OCI-LY3 (cell line): Measurements from ENCODE around the gene IKBKG.
"Not testable (repeated sequence)": the region's sequence is repeated elsewhere in the genome, so short reads cannot be mapped to it uniquely, and the experiment has no call there.

Experiments used
- H2AFZ ChIP-seq: fragments of 200-600, 300-600 bp; shearing (Covaris generic); 2 replicates; pipeline ENCODE4 v1.6.0; 2014; ENCODE audit warnings: antibody characterized with exemption, low read depth, low read length
- H3K27ac ChIP-seq: fragments of 200-600, 300-600 bp; sonication (generic); 2 replicates; pipeline ENCODE4 v1.5.1; 2014; ENCODE audit warnings: mild to moderate bottlenecking, low read length, moderate library complexity, mixed read lengths
- H3K27me3 ChIP-seq: fragments of 200-600, 300-600 bp; sonication (generic); 2 replicates; pipeline ENCODE4 v1.6.1; 2014; ENCODE audit warnings: low read depth, low read length, mixed read lengths
- H3K36me3 ChIP-seq: fragments of 200-600, 300-600 bp; sonication (generic); replicated peaks from 2 replicates; pipeline ENCODE3; 2014; ENCODE audit warnings: low read depth, low read length, mixed read lengths
- H3K4me1 ChIP-seq: fragments of 300-600, 200-600 bp; sonication (generic); 2 replicates; pipeline ENCODE4 v1.6.1; 2014; ENCODE audit warnings: low read length, mixed read lengths
- H3K4me2 ChIP-seq: fragments of 200-600, 300-600 bp; sonication (generic); 2 replicates; pipeline ENCODE4 v1.6.1; 2014; ENCODE audit warnings: low read length, mixed read lengths
- H3K4me3 ChIP-seq: fragments of 300-600, 200-600 bp; sonication (generic); 2 replicates; pipeline ENCODE4 v1.5.1; 2014; ENCODE audit warnings: antibody characterized with exemption, mild to moderate bottlenecking, low read length, moderate library complexity
- H3K79me2 ChIP-seq: fragments of 300-600, 200-600 bp; shearing (Covaris generic); 2 replicates; pipeline ENCODE4 v1.6.1; 2014; ENCODE audit warnings: mild to moderate bottlenecking, low read length, mixed read lengths
- H3K9ac ChIP-seq: fragments of 300-600, 200-600 bp; shearing (Covaris generic); 2 replicates; pipeline ENCODE4 v1.6.0; 2014; ENCODE audit warnings: mild to moderate bottlenecking, low read length, moderate library complexity
- H3K9me3 ChIP-seq: fragments of 200-600, 300-600 bp; shearing (Covaris generic); 2 replicates; pipeline ENCODE4 v1.6.1; 2014; ENCODE audit warnings: low read length, mixed read lengths; ENCODE audit not compliant: insufficient read depth
- H4K20me1 ChIP-seq: fragments of 200-600, 300-600 bp; sonication (generic); 2 replicates; pipeline ENCODE4 v1.6.1; 2016; ENCODE audit warnings: low read length, mixed read lengths; ENCODE audit not compliant: insufficient read depth
- CTCF ChIP-seq: fragments of 200-600, 300-600 bp; sonication (generic); IDR thresholded peaks from 2 replicates; pipeline ENCODE4 v1.5.1; 2014; ENCODE audit warnings: antibody characterized with exemption, low read length, low read depth
- EZH2phosphoT487 ChIP-seq: fragments of 200-600 bp; shearing (Covaris generic); IDR thresholded peaks from 2 replicates; pipeline ENCODE4 v1.6.1; 2018; ENCODE audit warnings: antibody characterized with exemption, mixed run types, low read depth

IKBKG gene

GRCh38 chrX:154547245-154548027 is at the start of gene IKBKG:
TSS of gene IKBKG (plus strand) at chrX:154547620. CDS start at chrX:154552003, 4,383 bp downstream.
- H4K20me1 ChIP-seq, result no peaks in the 10 kb centered on the region
- H3K27me3 ChIP-seq, result no peaks in the 10 kb centered on the region
- no peaks in the 10 kb centered on the region for H3K36me3 ChIP-seq

GRCh38 chrX:154501423-154501822 is 46.0 kb upstream of the IKBKG start:
- H3K9me3 ChIP-seq, H3K27ac ChIP-seq, H3K36me3 ChIP-seq, H3K4me3 ChIP-seq, H3K4me2 ChIP-seq, H2AFZ ChIP-seq, H3K79me2 ChIP-seq, H3K9ac ChIP-seq, H4K20me1 ChIP-seq, H3K27me3 ChIP-seq: not testable (repeated sequence)
- H3K4me1 ChIP-seq, result peaks cover 12% of the 10 kb centered on the region

More at GRCh38 chrX:154547245-154548027, at the start of gene IKBKG:
- Histone ChIP-seq H3K4me1 (0 out of 2 replicates have a peak, but pooled peaks cover 5% of the 10 kb centered on the region), H3K27ac (peak within 1 kb of the TSS; percentile 93), H3K9me3 (no peaks in the 10 kb centered on the region), H2AFZ (peak within 1 kb of the TSS; percentile 83; the same call in 1 of the 2 replicates), H3K79me2 (peaks cover 30% of the 10 kb centered on the region), H3K9ac (peak within 1 kb of the TSS; percentile 91), H3K4me3 (peak within 1 kb of the TSS; percentile 98), H3K4me2 (peak within 1 kb of the TSS; percentile 98)
- no peak for TF ChIP-seq EZH2phosphoT487
- TF ChIP-seq CTCF, result no peak

GRCh38 chrX:154502098-154502497 is 45.3 kb upstream of the IKBKG start:
- H3K4me1 ChIP-seq, result peaks cover 8% of the 10 kb centered on the region
- no peak overlapping the region for H2AFZ ChIP-seq
- no peak overlapping the region for H3K9ac ChIP-seq
- H3K27ac ChIP-seq, result no peak overlapping the region
- H4K20me1 ChIP-seq, result no peaks in the 10 kb centered on the region
- H3K27me3 ChIP-seq, result no peaks in the 10 kb centered on the region
- no peak overlapping the region for H3K4me3 ChIP-seq
- no peaks in the 10 kb centered on the region for H3K79me2 ChIP-seq
- no peak overlapping the region for H3K4me2 ChIP-seq
- TF ChIP-seq EZH2phosphoT487 (no peak), CTCF (no peak)
- no peaks in the 10 kb centered on the region for H3K36me3 ChIP-seq
- no peaks in the 10 kb centered on the region for H3K9me3 ChIP-seq

GRCh38 chrX:154502989-154503388 is 44.4 kb upstream of the IKBKG start:
- no peaks in the 10 kb centered on the region for H4K20me1 ChIP-seq
- H3K9ac ChIP-seq, result no peak overlapping the region
- no peaks in the 10 kb centered on the region for H3K79me2 ChIP-seq
- H3K4me1 ChIP-seq, result peaks cover under 1% of the 10 kb centered on the region; the same call in 1 of the 2 replicates
- no peaks in the 10 kb centered on the region for H3K36me3 ChIP-seq
- no peaks in the 10 kb centered on the region for H3K27me3 ChIP-seq
- H3K27ac ChIP-seq, result no peak overlapping the region
- H2AFZ ChIP-seq, result no peak overlapping the region
- H3K9me3 ChIP-seq, result no peaks in the 10 kb centered on the region
- H3K4me2 ChIP-seq, result no peak overlapping the region
- TF ChIP-seq EZH2phosphoT487 (no peak), CTCF (no peak)
- H3K4me3 ChIP-seq, result no peak overlapping the region
